B cell (primary cell): ENCODE measurements around the gene NCOR1. TPM values are rescaled to one million over a fixed set of nuclear protein-coding genes. Genes with fewer than 3 reads are reported as not detected.
A peak's percentile ranks its signal among the peaks of the same experiment; 100 is the strongest.
"Not testable (repeated sequence)": the region's sequence is repeated elsewhere in the genome, so short reads cannot be mapped to it uniquely, and the experiment has no call there.

ENCODE experiments used
- ATAC-seq: fragments of 200-7000 bp; cut with Tn5 transposase; one replicate; pipeline ENCODE4 v1.10.0; 2021; ENCODE audit warnings: low read depth, mild to moderate bottlenecking, moderate number of reproducible peaks, moderate library complexity
- CTCF ChIA-PET: fragments of 350-600 bp; sonication (Branson Sonifier 250); formaldehyde crosslinking; loops from one replicate; lab custom pipeline; 2021; ENCODE audit warnings: antibody characterized with exemption, inconsistent platforms; lab: Charles Lee
- POLR2A ChIA-PET: fragments of 350-600 bp; sonication (Branson Sonifier 250); formaldehyde crosslinking; loops from one replicate; lab custom pipeline; 2021; ENCODE audit warnings: antibody characterized with exemption; lab: Charles Lee
- DNase-seq: peaks from one replicate; pipeline ENCODE4 v3.0.0; 2013
- H2AFZ ChIP-seq: 2 replicates; pipeline ENCODE4 v1.6.1; 2012; ENCODE audit warnings: mild to moderate bottlenecking, low read depth, low read length; ENCODE audit not compliant: insufficient read depth, poor library complexity, severe bottlenecking
- H3K27ac ChIP-seq, 2 donors: 1 replicate in 1 of 2; 2 replicates in 1 of 2; pipeline ENCODE4 v1.5.1; 2012 to 2013; ENCODE audit warnings: low read length in 2 of 2, mild to moderate bottlenecking in 2 of 2, moderate library complexity in 1 of 2
- H3K27me3 ChIP-seq, 4 experiments: fragments of 200-600 bp in 1 of 4; sonication (generic) in 1 of 4; replicated peaks in 1 of 4; 1 replicate in 2 of 4; 2 replicates in 2 of 4; pipeline versions ENCODE4 v1.6.1 to v1.7.0; 2013 to 2016; ENCODE audit warnings: low read length in 3 of 4, mild to moderate bottlenecking in 2 of 4, mixed read lengths in 1 of 4, moderate library complexity in 1 of 4; ENCODE audit not compliant: insufficient read depth in 4 of 4, control insufficient read depth in 3 of 4; ENCODE audit errors: control extremely low read depth in 1 of 4
- H3K36me3 ChIP-seq, 2 experiments: replicated peaks in 1 of 2; 1 replicate in 1 of 2; 2 replicates in 1 of 2; pipeline versions ENCODE4 v1.6.1 to v1.7.1; 2013; ENCODE audit warnings: low read length in 1 of 2; ENCODE audit not compliant: insufficient read depth in 2 of 2, control insufficient read depth in 1 of 2; ENCODE audit errors: control extremely low read depth in 1 of 2, extremely low read depth in 1 of 2
- H3K4me1 ChIP-seq, 2 donors: fragments of 200-600 bp in 1 of 2; sonication (generic) in 1 of 2; 1 replicate in 1 of 2; 2 replicates in 1 of 2; pipeline versions ENCODE4 v1.5.1 to v1.6.1; 2013 to 2017; ENCODE audit warnings: low read length in 2 of 2; ENCODE audit not compliant: control insufficient read depth in 2 of 2, insufficient read depth in 2 of 2
- H3K4me2 ChIP-seq: replicated peaks from 2 replicates; pipeline ENCODE3; 2012; ENCODE audit warnings: mild to moderate bottlenecking, low read depth, low read length; ENCODE audit not compliant: poor library complexity, severe bottlenecking
- H3K4me3 ChIP-seq, 5 experiments: fragments of 200-600 bp in 1 of 5; sonication (generic) in 1 of 5; 1 replicate in 3 of 5; 2 replicates in 2 of 5; pipeline versions ENCODE4 v1.5.1 to v1.7.0; 2011 to 2016; ENCODE audit warnings: low read length in 4 of 5, mild to moderate bottlenecking in 4 of 5, low read depth in 2 of 5, control low read depth in 1 of 5, moderate library complexity in 1 of 5; ENCODE audit not compliant: insufficient read depth in 1 of 5; ENCODE audit errors: control extremely low read depth in 1 of 5, extremely low read depth in 1 of 5
- H3K79me2 ChIP-seq: fragments of 200-600 bp; sonication (generic); one replicate; pipeline ENCODE4 v1.6.0; 2016; ENCODE audit warnings: low read length; ENCODE audit not compliant: control insufficient read depth, insufficient read depth
- H3K9ac ChIP-seq: fragments of 200-600 bp; sonication (generic); 2 replicates; pipeline ENCODE4 v1.6.1; 2017; ENCODE audit warnings: mild to moderate bottlenecking, low read length, moderate library complexity
- H3K9me3 ChIP-seq, 3 donors: one replicate each; pipeline versions ENCODE4 v1.6.1 to v1.7.1; 2013; ENCODE audit warnings: low read length in 2 of 3; ENCODE audit not compliant: control insufficient read depth in 2 of 3, insufficient read depth in 1 of 3; ENCODE audit errors: control extremely low read depth in 1 of 3
- H4K20me1 ChIP-seq: 2 replicates; pipeline ENCODE4 v1.6.0; 2012; ENCODE audit warnings: mild to moderate bottlenecking, low read length; ENCODE audit not compliant: insufficient read depth, control insufficient read depth, poor library complexity, severe bottlenecking
- H3K27ac Mint-ChIP-seq: one replicate; pipeline ENCODE4 v1.8.0; 2021; ENCODE audit warnings: mixed read lengths
- H3K27me3 Mint-ChIP-seq: one replicate; pipeline ENCODE4 v1.8.0; 2021; ENCODE audit warnings: mixed read lengths
- H3K4me1 Mint-ChIP-seq: one replicate; pipeline ENCODE4 v1.8.0; 2021; ENCODE audit warnings: mixed read lengths
- H3K4me3 Mint-ChIP-seq: one replicate; pipeline ENCODE4 v1.8.0; 2021; ENCODE audit warnings: mixed read lengths
- H3K9me3 Mint-ChIP-seq: one replicate; pipeline ENCODE4 v1.8.0; 2022; ENCODE audit warnings: mixed read lengths; ENCODE audit not compliant: insufficient read depth
- CTCF ChIP-seq: fragments of 200-600 bp; IDR thresholded peaks from one replicate; pipeline ENCODE4 v1.8.0; 2022; ENCODE audit warnings: antibody characterized with exemption, mild to moderate bottlenecking
- EZH2 ChIP-seq: IDR thresholded peaks from 2 replicates; pipeline ENCODE4 v1.6.1; 2012; ENCODE audit warnings: borderline replicate concordance, low read depth, mild to moderate bottlenecking, moderate library complexity, low read length; ENCODE audit not compliant: insufficient read depth, poor library complexity, severe bottlenecking
- WGBS: methylation state at CpG from one replicate; pipeline ENCODE4 v1.1.5; 2013; ENCODE audit warnings: missing lambda C conversion rate; ENCODE audit not compliant: insufficient coverage; 5-methylcytosine and 5-hydroxymethylcytosine counted together
- intact Hi-C: fragments of 100-400 bp; cut with micrococcal nuclease; formaldehyde crosslinking; loops from one replicate; pipeline ENCODE4 v1.10.0; 2022
- polyA plus RNA-seq: library from polyadenylated mRNA; depleted of rRNA; stranded (reverse); fragments of >200 nt; gene quantifications from 2 replicates; pipeline ENCODE4 v1.2.3, GENCODE V29; 2012
- total RNA-seq, 2 donors: library from RNA; stranded (reverse); fragments of 120-200 nt in 1 of 2; gene quantifications; 1 replicate in 1 of 2; 2 replicates in 1 of 2; pipeline versions ENCODE4 v1.2.3 to v1.2.4, GENCODE V29; 2013 to 2022

The NCOR1 gene
- total and polyA plus RNA-seq, 2 donors (not counting 1 experiment from before 2014, with no cell fraction given), result 46.3 to 217 TPM

GRCh38 chr17:16066125-16066524 is 149.2 kb downstream of the NCOR1 start:
- H3K36me3 ChIP-seq, result peaks cover 2 to 87% of the 10 kb centered on the region in 2 experiments
- no peaks in the 10 kb centered on the region for H3K27me3 ChIP-seq
- TF ChIP-seq EZH2, result no peak
- TF ChIP-seq CTCF, result no peak
- WGBS, result no CpG with 5 or more reads among the region's 4 CpGs
- Mint-ChIP-seq H3K4me3 (no peak overlapping the region), H3K27ac (peak overlapping the region; percentile 5), H3K27me3 (no peaks in the 10 kb centered on the region), H3K4me1 (no peaks in the 10 kb centered on the region), H3K9me3 (no peaks in the 10 kb centered on the region)
- H3K4me3 ChIP-seq, result no peak overlapping the region
- ChIA-PET POLR2A (no interaction called here), CTCF (no interaction called here)
- DNase-seq (no peak), ATAC-seq (no peak)
- H3K9me3 ChIP-seq, result no peaks in the 10 kb centered on the region
- no peak overlapping the region for H2AFZ ChIP-seq
- no peaks in the 10 kb centered on the region for H3K4me1 ChIP-seq
- H4K20me1 ChIP-seq, result no peaks in the 10 kb centered on the region
- no peaks in the 10 kb centered on the region for H3K79me2 ChIP-seq
- intact Hi-C loops, result no loop called here
- no peak overlapping the region for H3K9ac ChIP-seq
- no peak overlapping the region for H3K4me2 ChIP-seq
- H3K27ac ChIP-seq, result no peak overlapping the region

- no peak overlapping the region for H3K4me2 ChIP-seq
- H2AFZ ChIP-seq, result no peak overlapping the region
- ChIA-PET CTCF (no interaction called here), POLR2A (no interaction called here)
- no peaks in the 10 kb centered on the region for H3K79me2 ChIP-seq
- ATAC-seq, result no peak
- WGBS, result 100% methylated on average over 2 of the region's 2 CpGs
- H4K20me1 ChIP-seq, result no peaks in the 10 kb centered on the region
- intact Hi-C loops, result no loop called here
- H3K9me3 Mint-ChIP-seq, result no peaks in the 10 kb centered on the region
- H3K4me1 ChIP-seq, result no peaks in the 10 kb centered on the region
- no peak overlapping the region for H3K27ac Mint-ChIP-seq
- H3K4me1 Mint-ChIP-seq, result no peaks in the 10 kb centered on the region
- TF ChIP-seq EZH2, result no peak
- no peak for TF ChIP-seq CTCF
- H3K27me3 ChIP-seq, result no peaks in the 10 kb centered on the region
- H3K9ac ChIP-seq, result no peak overlapping the region
- no peak overlapping the region for H3K27ac ChIP-seq
- H3K4me3 ChIP-seq, result no peak overlapping the region
- H3K27me3 Mint-ChIP-seq, result no peaks in the 10 kb centered on the region
- no peak for DNase-seq
- no peak overlapping the region for H3K4me3 Mint-ChIP-seq
- no peaks in the 10 kb centered on the region for H3K9me3 ChIP-seq
- H3K36me3 ChIP-seq, result peaks cover 6 to 88% of the 10 kb centered on the region in 2 experiments
Measured at GRCh38 chr17:16061631-16062030, 153.7 kb downstream of the NCOR1 start.

- DNase-seq, H3K9ac ChIP-seq, H3K4me3 ChIP-seq, H3K9me3 ChIP-seq, CTCF ChIA-PET, H3K27ac Mint-ChIP-seq, H3K4me2 ChIP-seq, H2AFZ ChIP-seq, H3K9me3 Mint-ChIP-seq, H3K4me3 Mint-ChIP-seq, H3K27me3 Mint-ChIP-seq, ATAC-seq, H3K27me3 ChIP-seq, intact Hi-C loops, H3K4me1 ChIP-seq, H3K4me1 Mint-ChIP-seq, H3K27ac ChIP-seq, POLR2A ChIA-PET: not testable (repeated sequence)
- WGBS, result no CpG with 5 or more reads among the region's 4 CpGs
- H3K36me3 ChIP-seq, result peaks cover 4 to 74% of the 10 kb centered on the region in 2 experiments
- H3K79me2 ChIP-seq, result peaks cover 16% of the 10 kb centered on the region
- peaks cover 14% of the 10 kb centered on the region for H4K20me1 ChIP-seq
Measured at GRCh38 chr17:16055139-16055538, 160.2 kb downstream of the NCOR1 start.
